GM12878 (cell line): ENCODE data around the gene PLEKHG1. TPM values are rescaled to one million over a fixed set of nuclear protein-coding genes. Genes with fewer than 3 reads are reported as not detected.

ENCODE experiments used
- ATAC-seq: fragments of 200-7000 bp; cut with Tn5 transposase; 3 replicates; pipeline ENCODE4 v1.9.1; 2020; ENCODE audit warnings: mild to moderate bottlenecking, moderate library complexity
- BruUV-seq: library from RNA; stranded (reverse); fragments of 400-500 nt; replicated peaks from 2 replicates; lab custom pipeline; 2021; lab: Mats Ljungman, UMichigan
- CTCF ChIA-PET: fragments of 300-600 bp; sonication (Branson Sonifier 250); formaldehyde crosslinking; extraction: SDS; loops from one replicate; lab custom pipeline; 2021; ENCODE audit warnings: inconsistent platforms; lab: Yijun Ruan, JAX
- POLR2A ChIA-PET: fragments of 350-600 bp; formaldehyde crosslinking; extraction: SDS; loops from one replicate; lab custom pipeline; 2021; ENCODE audit warnings: inconsistent platforms; lab: Charles Lee
- RAD21 ChIA-PET: fragments of 300-600 bp; sonication (Branson Sonifier 250); formaldehyde crosslinking; loops from one replicate; lab custom pipeline; 2023; ENCODE audit warnings: antibody characterized with exemption; ENCODE audit not compliant: unreplicated experiment; lab: Charles Lee
- SMC1A ChIA-PET: fragments of 300-600 bp; sonication (Branson Sonifier 250); formaldehyde crosslinking; loops from one replicate; lab custom pipeline; 2023; ENCODE audit not compliant: unreplicated experiment, uncharacterized antibody; lab: Charles Lee
- DNase-seq: peaks from one replicate; pipeline ENCODE4 v3.0.0-alpha.2; 2011; ENCODE audit warnings: low read depth, low spot score
- FAIRE-seq: peaks from 3 replicates; lab custom pipeline; 2011; peaks lifted over from hg19 to GRCh38; lab: Jason Lieb, UNC
- H2AFZ ChIP-seq: 2 replicates; pipeline ENCODE4 v1.6.0; 2011; ENCODE audit warnings: low read depth, low read length, control low read depth; ENCODE audit not compliant: control insufficient read depth
- H3K27ac ChIP-seq: 2 replicates; pipeline ENCODE4 v1.5.1; 2011; ENCODE audit warnings: control low read depth; ENCODE audit not compliant: control insufficient read depth, insufficient read depth
- H3K27me3 ChIP-seq, 2 experiments: replicated peaks in 1 of 2; 2 replicates each; pipeline versions ENCODE4 v1.6.0 to v1.6.1; 2011; ENCODE audit warnings: low read length in 1 of 2; ENCODE audit not compliant: control insufficient read depth in 2 of 2, insufficient read depth in 2 of 2
- H3K36me3 ChIP-seq, 2 experiments: 2 replicates each; pipeline ENCODE4 v1.5.1; 2011; ENCODE audit warnings: low read length in 1 of 2; ENCODE audit not compliant: control insufficient read depth in 2 of 2, insufficient read depth in 2 of 2
- H3K4me1 ChIP-seq: 2 replicates; pipeline ENCODE4 v1.6.1; 2011; ENCODE audit warnings: mild to moderate bottlenecking, low read length, moderate library complexity, mixed read lengths; ENCODE audit not compliant: control insufficient read depth, insufficient read depth
- H3K4me2 ChIP-seq: 2 replicates; pipeline ENCODE4 v1.6.0; 2011; ENCODE audit warnings: control low read depth; ENCODE audit not compliant: control insufficient read depth, insufficient read depth
- H3K4me3 ChIP-seq: fragments of 200-600 bp; sonication (generic); 2 replicates; pipeline ENCODE4 v1.5.1; 2016
- H3K79me2 ChIP-seq: 2 replicates; pipeline ENCODE4 v1.6.0; 2011; ENCODE audit warnings: low read length; ENCODE audit not compliant: control insufficient read depth, insufficient read depth
- H3K9ac ChIP-seq: 2 replicates; pipeline ENCODE4 v1.8.0; 2011; ENCODE audit warnings: low read length, control low read depth, mixed read lengths; ENCODE audit not compliant: control insufficient read depth, insufficient read depth
- H3K9me3 ChIP-seq: replicated peaks from 3 replicates; pipeline ENCODE4 v1.5.1; 2011; ENCODE audit warnings: mild to moderate bottlenecking, low read length; ENCODE audit not compliant: control insufficient read depth, insufficient read depth
- H4K20me1 ChIP-seq: 2 replicates; pipeline ENCODE4 v1.6.0; 2011; ENCODE audit not compliant: control insufficient read depth, insufficient read depth
- ETV6 ChIP-seq, 2 experiments: fragments of 450-650 bp in 1 of 2; IDR thresholded peaks in 1 of 2; conservative IDR thresholded peaks in 1 of 2; 2 replicates each; pipeline ENCODE4 v1.6.1; 2014; ENCODE audit warnings: antibody characterized with exemption in 1 of 2, borderline replicate concordance in 1 of 2, low read depth in 1 of 2, mild to moderate bottlenecking in 1 of 2, moderate library complexity in 1 of 2
- TCF3 ChIP-seq: IDR thresholded peaks from 2 replicates; pipeline ENCODE4 v1.6.1; 2012; ENCODE audit warnings: low read depth, mild to moderate bottlenecking, low read length, borderline replicate concordance; ENCODE audit not compliant: insufficient read depth
- ZBTB33 ChIP-seq: fragments of 450-650 bp; IDR thresholded peaks from 2 replicates; pipeline ENCODE4 v1.6.1; 2017; ENCODE audit warnings: mild to moderate bottlenecking
- ZBTB4 ChIP-seq: fragments of 450-650 bp; formaldehyde crosslinking; IDR thresholded peaks from 2 replicates; pipeline ENCODE4 v1.4.0; 2022; ENCODE audit warnings: mild to moderate bottlenecking, moderate library complexity
- WGBS: methylation state at CpG from one replicate; pipeline ENCODE4 v1.1.6; 2016; ENCODE audit warnings: low lambda C conversion rate; ENCODE audit not compliant: insufficient replicate concordance, insufficient coverage; ENCODE audit errors: missing lambda C conversion rate; 5-methylcytosine and 5-hydroxymethylcytosine counted together
- in situ Hi-C: fragments of 300-500 bp; cut with MboI; formaldehyde crosslinking; loops from 9 replicates; pipeline ENCODE4 v1.14.3; 2018; ENCODE audit warnings: mixed read lengths
- intact Hi-C: fragments of 100-400 bp; cut with micrococcal nuclease; formaldehyde crosslinking; loops from one replicate; pipeline ENCODE4 v1.14.2; 2022; ENCODE audit not compliant: unreplicated experiment
- polyA plus RNA-seq, 11 experiments: library from polyadenylated mRNA; depleted of rRNA in 4 of 11; unstranded in 6 of 11; stranded (reverse) in 5 of 11; fragments of >200 nt; fragmentation: Nextera tagmentation in 4 of 11; fragmentation: Illumina TruSeq in 1 of 11; extraction: Ambion mirVana in 4 of 11; extraction: Trizol in 1 of 11; gene quantifications; 1 replicate in 1 of 11; 2 replicates in 10 of 11; pipeline versions ENCODE4 v1.2.1 to v1.2.3, GENCODE V29; 2011 to 2016; ENCODE audit warnings: inconsistent platforms in 2 of 11, missing spikeins in 2 of 11, low read depth in 1 of 11
- total RNA-seq, 4 experiments: library from RNA; depleted of rRNA in 3 of 4; stranded (reverse); fragments of >200 nt in 3 of 4; fragmentation: Illumina TruSeq in 1 of 4; extraction: Trizol in 1 of 4; gene quantifications; 2 replicates each; pipeline versions ENCODE4 v1.2.1 to v1.2.3, GENCODE V29; 2013 to 2021
- TF ChIP-seq, protein P1 (sequence below): IDR thresholded peaks from 2 replicates; pipeline ENCODE4 v1.6.1; 2011; ENCODE audit warnings: low read depth, low read length, improper control_type of control experiment, borderline replicate concordance
- TF ChIP-seq, protein P2 (sequence below): fragments of 450-650 bp; IDR thresholded peaks from 2 replicates; pipeline ENCODE4 v1.6.1; 2016; ENCODE audit warnings: mild to moderate bottlenecking

Gene PLEKHG1
- total and polyA plus RNA-seq, 10 of the 15 experiments (the other 5 are each of a cell fraction or from before 2014, with no cell fraction given): 0.77 to 17.2 (median 4.9) TPM

DNA sequence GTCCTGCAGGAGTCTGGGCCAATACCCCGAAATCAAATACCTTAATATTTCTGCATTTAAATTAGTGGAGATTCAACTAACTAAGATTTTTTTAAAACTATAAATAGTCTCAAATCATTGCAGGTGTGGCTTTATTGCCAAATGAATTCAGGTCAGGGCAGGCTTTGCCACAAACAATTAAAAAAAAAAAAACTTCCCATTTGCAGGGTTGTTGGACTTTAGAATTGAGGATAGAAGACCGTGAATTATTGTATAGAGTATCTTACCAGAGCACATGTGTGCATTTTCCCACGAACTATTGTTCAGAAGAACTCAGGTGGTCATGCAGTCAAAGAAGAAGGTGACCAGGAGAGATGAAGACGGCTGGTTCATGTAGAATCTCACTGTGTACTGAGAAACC, 6.6 kb upstream of the PLEKHG1 start:
- Histone ChIP-seq H3K9ac (no peak overlapping the region), H3K4me3 (no peak overlapping the region), H3K27me3 (peaks cover 0 to 9% of the 10 kb centered on the region in 2 experiments; a peak in 2 of 4 replicates), H3K27ac (no peak overlapping the region), H3K79me2 (no peaks in the 10 kb centered on the region), H2AFZ (no peak overlapping the region), H3K9me3 (no peaks in the 10 kb centered on the region), H4K20me1 (no peaks in the 10 kb centered on the region), H3K4me1 (no peaks in the 10 kb centered on the region), H3K4me2 (no peak overlapping the region), H3K36me3 (no peaks in the 10 kb centered on the region)
- SMC1A ChIA-PET: no interaction called here
- ATAC-seq: no peak
- POLR2A ChIA-PET: no interaction called here
- in situ Hi-C loops: no loop called here
- RAD21 ChIA-PET: no interaction called here
- DNase-seq: no peak
- 3% methylated on average over 4 of the region's 4 CpGs for WGBS
- no peak for FAIRE-seq
- CTCF ChIA-PET: no interaction called here
- no TSS peak for BruUV-seq
- TF ChIP-seq, protein P1, sequence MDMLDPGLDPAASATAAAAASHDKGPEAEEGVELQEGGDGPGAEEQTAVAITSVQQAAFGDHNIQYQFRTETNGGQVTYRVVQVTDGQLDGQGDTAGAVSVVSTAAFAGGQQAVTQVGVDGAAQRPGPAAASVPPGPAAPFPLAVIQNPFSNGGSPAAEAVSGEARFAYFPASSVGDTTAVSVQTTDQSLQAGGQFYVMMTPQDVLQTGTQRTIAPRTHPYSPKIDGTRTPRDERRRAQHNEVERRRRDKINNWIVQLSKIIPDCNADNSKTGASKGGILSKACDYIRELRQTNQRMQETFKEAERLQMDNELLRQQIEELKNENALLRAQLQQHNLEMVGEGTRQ: no peak
- no peak for TF ChIP-seq ETV6 (conservative IDR thresholded peaks at IDR 0.05 in 1 of 2, IDR thresholded peaks at IDR 0.05 in 1 of 2; ENCODE audit: borderline replicate concordance in 1 of 2, low read depth in 1 of 2)
- TF ChIP-seq ZBTB33: no peak
- TF ChIP-seq ZBTB4 (CRISPR knock-in tag): no peak
- TF ChIP-seq TCF3: no peak
- TF ChIP-seq, protein P2, sequence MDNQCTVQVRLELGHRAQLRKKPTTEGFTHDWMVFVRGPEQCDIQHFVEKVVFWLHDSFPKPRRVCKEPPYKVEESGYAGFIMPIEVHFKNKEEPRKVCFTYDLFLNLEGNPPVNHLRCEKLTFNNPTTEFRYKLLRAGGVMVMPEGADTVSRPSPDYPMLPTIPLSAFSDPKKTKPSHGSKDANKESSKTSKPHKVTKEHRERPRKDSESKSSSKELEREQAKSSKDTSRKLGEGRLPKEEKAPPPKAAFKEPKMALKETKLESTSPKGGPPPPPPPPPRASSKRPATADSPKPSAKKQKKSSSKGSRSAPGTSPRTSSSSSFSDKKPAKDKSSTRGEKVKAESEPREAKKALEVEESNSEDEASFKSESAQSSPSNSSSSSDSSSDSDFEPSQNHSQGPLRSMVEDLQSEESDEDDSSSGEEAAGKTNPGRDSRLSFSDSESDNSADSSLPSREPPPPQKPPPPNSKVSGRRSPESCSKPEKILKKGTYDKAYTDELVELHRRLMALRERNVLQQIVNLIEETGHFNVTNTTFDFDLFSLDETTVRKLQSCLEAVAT: no peak
- intact Hi-C loops: no loop called here
